C4-2B (cell line): ENCODE measurements around the gene ADAMTS6.

Experiments
- CTCF ChIP-seq: fragments of 450-650 bp; conservative IDR thresholded peaks from 2 replicates; pipeline ENCODE4 v1.5.1; 2017; ENCODE audit warnings: mild to moderate bottlenecking
- ZFX ChIP-seq: fragments of 450-650 bp; IDR thresholded peaks from 2 replicates; pipeline ENCODE4 v1.6.1; 2017

DNA sequence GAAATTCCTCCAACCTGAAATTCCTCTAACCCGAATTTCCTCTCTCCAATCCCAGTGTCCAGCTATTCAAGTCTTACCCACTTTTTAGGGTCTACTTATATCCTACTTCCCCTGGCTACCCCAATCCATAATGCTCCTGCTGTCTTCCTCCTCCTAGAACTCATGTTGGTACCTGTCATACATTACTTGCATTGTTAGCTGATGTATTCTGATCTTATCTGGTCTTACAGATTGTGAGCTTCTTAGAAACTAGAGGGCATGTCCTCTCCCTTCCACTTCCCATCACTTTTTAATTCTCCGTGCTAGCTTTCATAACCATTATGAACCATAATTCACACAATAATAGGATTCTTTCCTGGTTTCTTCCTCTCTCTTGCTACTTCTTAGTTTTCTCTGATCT is 376.9 kb downstream of the ADAMTS6 start:
- TF ChIP-seq CTCF (no peak), ZFX (no peak)
